Smooth muscle cell (in vitro differentiated cells): ENCODE data around the gene PEX5. TPM values are rescaled to one million over a fixed set of nuclear protein-coding genes. Genes with fewer than 3 reads are reported as not detected.

ENCODE experiments used
- DNase-seq: peaks from one replicate; lab custom pipeline; 2025; ENCODE audit not compliant: unreplicated experiment; lab: John Stamatoyannopoulos, UW
- H2AFZ ChIP-seq: fragments of 200-600 bp; sonication (generic); 2 replicates; pipeline ENCODE4 v1.6.0; 2016; ENCODE audit warnings: antibody characterized with exemption, low read depth, mild to moderate bottlenecking
- H3F3A ChIP-seq: fragments of 200-600 bp; sonication (generic); 2 replicates; pipeline ENCODE4 v1.6.0; 2017; ENCODE audit warnings: antibody characterized with exemption, low read depth
- H3K27ac ChIP-seq: fragments of 200-600 bp; sonication (generic); 2 replicates; pipeline ENCODE4 v1.5.1; 2016; ENCODE audit warnings: low read depth, mild to moderate bottlenecking
- H3K27me3 ChIP-seq: fragments of 200-600 bp; sonication (generic); 2 replicates; pipeline ENCODE4 v1.6.1; 2016; ENCODE audit warnings: low read depth, mild to moderate bottlenecking
- H3K36me3 ChIP-seq: fragments of 200-600 bp; sonication (generic); 2 replicates; pipeline ENCODE4 v1.5.1; 2016; ENCODE audit warnings: low read depth
- H3K4me1 ChIP-seq: fragments of 200-600 bp; sonication (generic); 2 replicates; pipeline ENCODE4 v1.5.1; 2016; ENCODE audit warnings: low read depth
- H3K4me2 ChIP-seq: fragments of 200-600 bp; sonication (generic); 2 replicates; pipeline ENCODE4 v1.6.0; 2016; ENCODE audit warnings: mild to moderate bottlenecking
- H3K4me3 ChIP-seq: fragments of 200-600 bp; sonication (generic); 2 replicates; pipeline ENCODE4 v1.5.1; 2016; ENCODE audit warnings: mild to moderate bottlenecking
- H3K79me2 ChIP-seq: fragments of 200-600 bp; sonication (generic); 2 replicates; pipeline ENCODE4 v1.6.0; 2016; ENCODE audit warnings: low read depth, mild to moderate bottlenecking
- H3K9ac ChIP-seq: fragments of 200-600 bp; sonication (generic); 2 replicates; pipeline ENCODE4 v1.6.0; 2016; ENCODE audit warnings: low read depth
- H3K9me3 ChIP-seq: fragments of 200-600 bp; sonication (generic); replicated peaks from 2 replicates; pipeline ENCODE4 v1.5.1; 2016; ENCODE audit warnings: low read depth
- H4K20me1 ChIP-seq: fragments of 200-600 bp; sonication (generic); 2 replicates; pipeline ENCODE4 v1.6.0; 2016; ENCODE audit warnings: low read depth
- WGBS: methylation state at CpG from one replicate; pipeline ENCODE4 v1.1.7; 2016; ENCODE audit warnings: low lambda C conversion rate; 5-methylcytosine and 5-hydroxymethylcytosine counted together
- polyA plus RNA-seq: library from polyadenylated mRNA; unstranded; fragments of >200 nt; fragmentation: Nextera tagmentation; extraction: Ambion mirVana; gene quantifications from 2 replicates; pipeline ENCODE4 v1.2.1, GENCODE V29; 2016
- total RNA-seq: library from RNA; depleted of rRNA; stranded (reverse); fragments of >200 nt; gene quantifications from 2 replicates; pipeline ENCODE4 v1.2.3, GENCODE V29; 2014
- TF ChIP-seq, protein P1 (sequence below): fragments of 200-600 bp; sonication (generic); IDR thresholded peaks from 2 replicates; pipeline ENCODE4 v1.5.1; 2017; ENCODE audit warnings: borderline replicate concordance, mild to moderate bottlenecking, antibody characterized with exemption; ENCODE audit not compliant: insufficient read depth, poor library complexity, severe bottlenecking

PEX5 gene
- total and polyA plus RNA-seq, 2 experiments from 2014 or later = 6.6 to 8.9 TPM

DNA sequence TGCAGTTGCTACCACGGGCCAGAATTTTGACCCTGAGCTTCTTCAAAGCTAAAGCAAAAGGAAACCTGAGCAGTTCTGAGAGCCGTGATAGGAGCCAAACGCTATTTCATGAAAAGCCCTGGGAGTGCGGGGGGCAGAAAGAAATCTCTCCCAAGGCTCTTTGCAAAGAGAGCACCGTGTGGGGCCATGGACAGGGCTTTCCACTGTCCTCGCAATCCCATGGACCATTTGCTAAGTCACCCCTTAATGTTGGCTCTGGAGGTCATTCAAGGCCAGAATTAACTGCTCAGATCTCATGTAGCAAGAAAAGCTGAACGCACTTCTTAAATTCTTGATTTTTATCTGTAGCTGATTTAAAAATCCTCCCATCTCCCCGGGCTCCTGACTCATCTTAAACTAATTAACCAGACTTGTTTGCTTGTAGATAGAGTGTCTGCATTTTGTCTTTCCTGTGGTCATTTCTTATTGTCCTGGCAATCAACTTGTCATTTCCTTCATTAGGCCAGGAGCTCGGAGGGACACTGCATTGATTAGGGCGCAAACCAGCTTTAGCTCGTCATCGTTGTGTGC is 34.5 kb upstream of the PEX5 start:
- DNase-seq = no peak
- Histone ChIP-seq H3K4me3 (no peak overlapping the region), H3F3A (no peaks in the 10 kb centered on the region), H3K36me3 (no peaks in the 10 kb centered on the region), H3K27ac (no peak overlapping the region), H3K9me3 (no peaks in the 10 kb centered on the region), H3K27me3 (no peaks in the 10 kb centered on the region), H2AFZ (no peak overlapping the region), H3K79me2 (no peaks in the 10 kb centered on the region), H3K4me1 (no peaks in the 10 kb centered on the region), H4K20me1 (no peaks in the 10 kb centered on the region), H3K9ac (no peak overlapping the region), H3K4me2 (no peak overlapping the region)
- WGBS = 84% methylated on average over 12 of the region's 12 CpGs
- TF ChIP-seq, protein P1, sequence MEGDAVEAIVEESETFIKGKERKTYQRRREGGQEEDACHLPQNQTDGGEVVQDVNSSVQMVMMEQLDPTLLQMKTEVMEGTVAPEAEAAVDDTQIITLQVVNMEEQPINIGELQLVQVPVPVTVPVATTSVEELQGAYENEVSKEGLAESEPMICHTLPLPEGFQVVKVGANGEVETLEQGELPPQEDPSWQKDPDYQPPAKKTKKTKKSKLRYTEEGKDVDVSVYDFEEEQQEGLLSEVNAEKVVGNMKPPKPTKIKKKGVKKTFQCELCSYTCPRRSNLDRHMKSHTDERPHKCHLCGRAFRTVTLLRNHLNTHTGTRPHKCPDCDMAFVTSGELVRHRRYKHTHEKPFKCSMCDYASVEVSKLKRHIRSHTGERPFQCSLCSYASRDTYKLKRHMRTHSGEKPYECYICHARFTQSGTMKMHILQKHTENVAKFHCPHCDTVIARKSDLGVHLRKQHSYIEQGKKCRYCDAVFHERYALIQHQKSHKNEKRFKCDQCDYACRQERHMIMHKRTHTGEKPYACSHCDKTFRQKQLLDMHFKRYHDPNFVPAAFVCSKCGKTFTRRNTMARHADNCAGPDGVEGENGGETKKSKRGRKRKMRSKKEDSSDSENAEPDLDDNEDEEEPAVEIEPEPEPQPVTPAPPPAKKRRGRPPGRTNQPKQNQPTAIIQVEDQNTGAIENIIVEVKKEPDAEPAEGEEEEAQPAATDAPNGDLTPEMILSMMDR = no peak

DNA sequence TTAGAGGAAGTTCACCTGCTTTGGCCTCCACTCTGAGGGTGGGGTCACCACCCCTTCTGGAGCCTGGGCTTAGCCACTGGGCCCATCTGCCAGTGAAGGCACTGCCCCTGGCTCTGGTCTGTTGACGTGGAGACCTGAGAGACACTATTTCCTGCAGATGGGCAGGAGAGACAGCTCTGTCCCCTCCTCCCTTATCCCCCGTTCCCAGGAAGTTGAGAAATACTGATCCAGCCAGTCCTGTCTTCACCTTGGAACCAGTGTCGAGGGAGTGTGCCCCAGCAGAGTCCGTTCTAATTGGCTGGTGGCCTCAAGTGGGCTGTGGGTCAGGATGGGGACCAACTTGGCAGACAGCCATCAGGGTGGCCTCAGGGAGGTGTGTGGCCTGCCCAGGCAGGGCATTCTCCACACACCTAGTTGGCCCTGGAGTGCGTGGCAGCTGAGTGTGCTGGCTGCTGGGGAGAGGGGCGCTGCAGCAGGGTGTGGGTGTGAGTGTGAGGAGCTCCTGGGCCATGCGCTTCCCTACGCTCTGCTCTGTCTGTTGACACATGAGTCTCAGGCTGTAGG is 33.9 kb upstream of the PEX5 start:
- Histone ChIP-seq H3F3A (no peaks in the 10 kb centered on the region), H3K4me3 (no peak overlapping the region), H3K4me1 (no peaks in the 10 kb centered on the region), H3K9me3 (no peaks in the 10 kb centered on the region), H4K20me1 (no peaks in the 10 kb centered on the region), H3K9ac (no peak overlapping the region), H3K27ac (no peak overlapping the region), H3K36me3 (no peaks in the 10 kb centered on the region), H3K4me2 (no peak overlapping the region), H2AFZ (no peak overlapping the region), H3K79me2 (no peaks in the 10 kb centered on the region), H3K27me3 (no peaks in the 10 kb centered on the region)
- WGBS = 87% methylated on average over 8 of the region's 8 CpGs
- DNase-seq = no peak
- TF ChIP-seq, protein P1 = no peak

- H3F3A ChIP-seq = no peaks in the 10 kb centered on the region
- no peaks in the 10 kb centered on the region for H3K4me1 ChIP-seq
- no peaks in the 10 kb centered on the region for H3K79me2 ChIP-seq
- no peaks in the 10 kb centered on the region for H3K36me3 ChIP-seq
- no peaks in the 10 kb centered on the region for H3K27me3 ChIP-seq
- no peak overlapping the region for H3K4me2 ChIP-seq
- no peak overlapping the region for H3K9ac ChIP-seq
- H3K4me3 ChIP-seq = no peak overlapping the region
- 93% methylated on average over 23 of the region's 24 CpGs for WGBS
- no peak for DNase-seq
- H4K20me1 ChIP-seq = no peaks in the 10 kb centered on the region
- no peak overlapping the region for H2AFZ ChIP-seq
- TF ChIP-seq, protein P1 = no peak
- H3K9me3 ChIP-seq = no peaks in the 10 kb centered on the region
- H3K27ac ChIP-seq = no peak overlapping the region
Observed at GRCh38 chr12:7156259-7157197, 33.0 kb upstream of the PEX5 start.
